Tibial nerve (tissue), 3 donors: ENCODE results near the gene UPK2.

Source experiments
- CTCF ChIP-seq, 5 experiments: fragments of 200-600 bp in 3 of 5; fragments of 450-650 bp in 2 of 5; sonication (generic) in 3 of 5; IDR thresholded peaks; one replicate each; pipeline ENCODE4 v1.5.1; 2016 to 2019; ENCODE audit warnings: antibody characterized with exemption in 5 of 5, mild to moderate bottlenecking in 3 of 5, moderate library complexity in 2 of 5
- POLR2A ChIP-seq, 2 donors: fragments of 450-650 bp; IDR thresholded peaks; one replicate each; pipeline ENCODE4 v1.6.1; 2017; ENCODE audit warnings: antibody characterized with exemption in 2 of 2, mild to moderate bottlenecking in 2 of 2, moderate library complexity in 2 of 2

GRCh38 chr11:118924591-118925585 is 31.2 kb upstream of the UPK2 start:
- TF ChIP-seq CTCF (IDR thresholded peaks at IDR 0.05): peak in 1 of 5 experiments; percentile 11
- TF ChIP-seq POLR2A (IDR thresholded peaks at IDR 0.05): no peak
